IMR-90 (cell line): ENCODE data around the gene RUNX2. TPM values are rescaled to one million over a fixed set of nuclear protein-coding genes. Genes with fewer than 3 reads are reported as not detected.

Experiments
- ATAC-seq: fragments of 200-7000 bp; cut with Tn5 transposase; 2 replicates; pipeline ENCODE4 v1.9.1; 2020; ENCODE audit warnings: low read depth, mild to moderate bottlenecking, moderate library complexity
- BruUV-seq: library from RNA; stranded (reverse); fragments of 400-500 nt; replicated peaks from 2 replicates; lab custom pipeline; 2021; lab: Mats Ljungman, UMichigan
- CTCF ChIA-PET: fragments of 300-600 bp; formaldehyde crosslinking; extraction: SDS; loops from one replicate; lab custom pipeline; 2021; ENCODE audit warnings: antibody characterized with exemption; lab: Yijun Ruan, JAX
- POLR2A ChIA-PET: fragments of 300-600 bp; sonication (Branson Sonifier 250); formaldehyde crosslinking; loops from one replicate; lab custom pipeline; 2022; ENCODE audit warnings: antibody characterized with exemption; ENCODE audit not compliant: unreplicated experiment; lab: Charles Lee
- DNase-seq: peaks from one replicate; pipeline ENCODE4 v3.0.0; 2013
- H2AFZ ChIP-seq: replicated peaks from 2 replicates; pipeline ENCODE3; 2013; ENCODE audit warnings: low read length, mild to moderate bottlenecking; ENCODE audit not compliant: poor library complexity
- H2AK5ac ChIP-seq: 2 replicates; pipeline ENCODE4 v1.6.1; 2013; ENCODE audit warnings: low read depth, low read length, inconsistent platforms
- H2AK9ac ChIP-seq: replicated peaks from 2 replicates; pipeline ENCODE3; 2013; ENCODE audit warnings: mild to moderate bottlenecking, low read depth, low read length, moderate library complexity; ENCODE audit not compliant: poor library complexity
- H2BK120ac ChIP-seq: 2 replicates; pipeline ENCODE4 v1.6.1; 2013; ENCODE audit warnings: low read depth, low read length, inconsistent platforms
- H2BK15ac ChIP-seq: 3 replicates; pipeline ENCODE4 v1.6.1; 2013; ENCODE audit warnings: low read depth, low read length, inconsistent platforms
- H2BK20ac ChIP-seq: 2 replicates; pipeline ENCODE4 v1.6.1; 2013; ENCODE audit warnings: low read depth, mild to moderate bottlenecking, inconsistent platforms, low read length, moderate library complexity
- H2BK5ac ChIP-seq: 2 replicates; pipeline ENCODE4 v1.6.1; 2013; ENCODE audit warnings: mild to moderate bottlenecking, low read depth, low read length, inconsistent platforms; ENCODE audit not compliant: poor library complexity, severe bottlenecking
- H3K14ac ChIP-seq: replicated peaks from 2 replicates; pipeline ENCODE4 v1.6.1; 2013; ENCODE audit warnings: low read depth, low read length, inconsistent platforms
- H3K18ac ChIP-seq: 2 replicates; pipeline ENCODE4 v1.6.1; 2013; ENCODE audit warnings: low read depth, low read length, control low read depth
- H3K23ac ChIP-seq: 2 replicates; pipeline ENCODE4 v1.6.1; 2013; ENCODE audit warnings: low read depth, low read length, inconsistent platforms
- H3K27ac ChIP-seq: 2 replicates; pipeline ENCODE4 v1.5.1; 2013; ENCODE audit warnings: mild to moderate bottlenecking, control low read depth, low read length; ENCODE audit not compliant: insufficient read depth
- H3K27me3 ChIP-seq: 2 replicates; pipeline ENCODE4 v1.6.1; 2013; ENCODE audit warnings: low read length; ENCODE audit not compliant: control insufficient read depth, insufficient read depth
- H3K36me3 ChIP-seq: 2 replicates; pipeline ENCODE4 v1.6.1; 2013; ENCODE audit warnings: low read length, mixed read lengths; ENCODE audit not compliant: control insufficient read depth, insufficient read depth
- H3K4ac ChIP-seq: 2 replicates; pipeline ENCODE4 v1.6.1; 2013; ENCODE audit warnings: low read depth, low read length, inconsistent platforms
- H3K4me1 ChIP-seq: 2 replicates; pipeline ENCODE4 v1.6.1; 2013; ENCODE audit warnings: low read length, mixed read lengths; ENCODE audit not compliant: control insufficient read depth, insufficient read depth
- H3K4me2 ChIP-seq: 2 replicates; pipeline ENCODE4 v1.6.1; 2013; ENCODE audit warnings: low read depth, mild to moderate bottlenecking, control low read depth, low read length, moderate library complexity
- H3K4me3 ChIP-seq: 2 replicates; pipeline ENCODE4 v1.5.1; 2013; ENCODE audit warnings: low read depth, mild to moderate bottlenecking, control low read depth, low read length, moderate library complexity; ENCODE audit not compliant: insufficient read depth
- H3K56ac ChIP-seq: 2 replicates; pipeline ENCODE4 v1.6.1; 2013; ENCODE audit warnings: low read length, inconsistent platforms; ENCODE audit not compliant: insufficient read depth; ENCODE audit errors: extremely low read depth
- H3K79me1 ChIP-seq, 2 experiments: 2 replicates each; pipeline ENCODE4 v1.6.1; 2013; ENCODE audit warnings: low read length in 2 of 2, inconsistent platforms in 1 of 2, low read depth in 1 of 2
- H3K9ac ChIP-seq: 2 replicates; pipeline ENCODE4 v1.6.1; 2013; ENCODE audit warnings: low read depth, low read length, control low read depth
- H3K9me1 ChIP-seq: 2 replicates; pipeline ENCODE4 v1.6.1; 2013; ENCODE audit warnings: low read length, inconsistent platforms; ENCODE audit not compliant: insufficient read depth
- H3K9me3 ChIP-seq: 2 replicates; pipeline ENCODE4 v1.6.1; 2013; ENCODE audit warnings: low read length; ENCODE audit not compliant: control insufficient read depth, insufficient read depth
- H4K20me1 ChIP-seq: 2 replicates; pipeline ENCODE4 v1.6.1; 2013; ENCODE audit warnings: low read length, inconsistent platforms; ENCODE audit not compliant: insufficient read depth
- H4K5ac ChIP-seq: 2 replicates; pipeline ENCODE4 v1.6.1; 2013; ENCODE audit warnings: mild to moderate bottlenecking, low read depth, low read length, control low read depth
- H4K8ac ChIP-seq, 2 experiments: 2 replicates each; pipeline ENCODE4 v1.6.1; 2013; ENCODE audit warnings: low read depth in 2 of 2, low read length in 2 of 2, control low read depth in 1 of 2, inconsistent platforms in 1 of 2
- H4K91ac ChIP-seq: 2 replicates; pipeline ENCODE4 v1.6.1; 2013; ENCODE audit warnings: low read depth, low read length, inconsistent platforms; ENCODE audit not compliant: insufficient read depth
- BHLHE40 ChIP-seq: fragments of 150-350 bp; IDR thresholded peaks from 2 replicates; pipeline ENCODE4 v1.6.1; 2016; ENCODE audit warnings: mild to moderate bottlenecking, low read depth, low read length
- CEBPB ChIP-seq: IDR thresholded peaks from 2 replicates; pipeline ENCODE4 v1.6.1; 2012; ENCODE audit warnings: low read depth, low read length, improper control_type of control experiment
- CHD1 ChIP-seq: IDR thresholded peaks from 2 replicates; pipeline ENCODE4 v1.6.1; 2012; ENCODE audit warnings: low read depth, low read length, improper control_type of control experiment
- FOS ChIP-seq: fragments of 150-350 bp; IDR thresholded peaks from 2 replicates; pipeline ENCODE4 v1.6.1; 2016; ENCODE audit warnings: low read depth, low read length
- MAFK ChIP-seq: IDR thresholded peaks from 2 replicates; pipeline ENCODE4 v1.6.1; 2012; ENCODE audit warnings: low read depth, low read length, improper control_type of control experiment
- MAZ ChIP-seq: IDR thresholded peaks from 2 replicates; pipeline ENCODE4 v1.6.1; 2012; ENCODE audit warnings: low read depth, mild to moderate bottlenecking, low read length, improper control_type of control experiment, moderate library complexity, borderline replicate concordance
- MXI1 ChIP-seq: IDR thresholded peaks from 2 replicates; pipeline ENCODE4 v1.6.1; 2012; ENCODE audit warnings: low read depth, mild to moderate bottlenecking, low read length, moderate library complexity, borderline replicate concordance
- NFE2L2 ChIP-seq: fragments of 150-350 bp; IDR thresholded peaks from 2 replicates; pipeline ENCODE4 v1.6.1; 2016; ENCODE audit warnings: low read depth, mild to moderate bottlenecking, low read length
- POLR2A ChIP-seq: IDR thresholded peaks from 2 replicates; pipeline ENCODE4 v1.6.1; 2012; ENCODE audit warnings: mild to moderate bottlenecking, low read depth, low read length
- RAD21 ChIP-seq: IDR thresholded peaks from 2 replicates; pipeline ENCODE4 v1.6.1; 2012; ENCODE audit warnings: low read length, improper control_type of control experiment
- RCOR1 ChIP-seq: IDR thresholded peaks from 2 replicates; pipeline ENCODE4 v1.6.1; 2012; ENCODE audit warnings: mild to moderate bottlenecking, low read length, improper control_type of control experiment; ENCODE audit not compliant: insufficient replicate concordance
- RFX5 ChIP-seq: IDR thresholded peaks from 2 replicates; pipeline ENCODE4 v1.8.0; 2012; ENCODE audit warnings: low read depth, mild to moderate bottlenecking, low read length, moderate library complexity
- SMC3 ChIP-seq: fragments of 150-350 bp; IDR thresholded peaks from 2 replicates; pipeline ENCODE4 v1.6.1; 2016; ENCODE audit warnings: low read depth, mild to moderate bottlenecking, antibody characterized with exemption, low read length, moderate library complexity
- dilution Hi-C: fragments of 300-500 bp; cut with HindIII; formaldehyde crosslinking; loops from one replicate; pipeline ENCODE4 v1.14.3; 2018; ENCODE audit warnings: low sequenced_read_pairs; ENCODE audit not compliant: unreplicated experiment
- in situ Hi-C: fragments of 300-500 bp; cut with MboI; formaldehyde crosslinking; loops from 3 replicates; pipeline ENCODE4 v1.14.3; 2019; ENCODE audit warnings: low sequenced_read_pairs, inconsistent platforms, mixed read lengths
- intact Hi-C: fragments of 100-400 bp; cut with micrococcal nuclease; formaldehyde crosslinking; loops from 2 replicates; pipeline ENCODE4 v1.10.0; 2022
- polyA plus RNA-seq, 3 experiments: library from polyadenylated mRNA; depleted of rRNA; stranded (reverse); fragments of >200 nt; gene quantifications; 2 replicates each; pipeline ENCODE4 v1.2.3, GENCODE V29; 2012; ENCODE audit warnings: low replicate concordance in 1 of 3
- total RNA-seq: library from RNA; depleted of rRNA; stranded (reverse); fragments of >200 nt; gene quantifications from 2 replicates; pipeline ENCODE4 v1.2.3, GENCODE V29; 2012
- TF ChIP-seq, protein P1 (sequence below): conservative IDR thresholded peaks from 2 replicates; pipeline ENCODE4 v1.5.1; 2012; ENCODE audit warnings: mild to moderate bottlenecking, low read depth, low read length, improper control_type of control experiment
- TF ChIP-seq, protein P2 (sequence below): fragments of 150-350 bp; IDR thresholded peaks from 2 replicates; pipeline ENCODE4 v1.6.1; 2017; ENCODE audit warnings: mild to moderate bottlenecking, antibody characterized with exemption, low read length, low read depth
- TF ChIP-seq, protein P3 (sequence below): fragments of 150-350 bp; IDR thresholded peaks from 2 replicates; pipeline ENCODE4 v1.6.1; 2016; ENCODE audit warnings: low read depth, mild to moderate bottlenecking, low read length, moderate library complexity, borderline replicate concordance

The RUNX2 gene
- total and polyA plus RNA-seq, 2 of the 4 experiments (the other 2 are of a cell fraction) = 2.3 to 4.7 TPM

DNA sequence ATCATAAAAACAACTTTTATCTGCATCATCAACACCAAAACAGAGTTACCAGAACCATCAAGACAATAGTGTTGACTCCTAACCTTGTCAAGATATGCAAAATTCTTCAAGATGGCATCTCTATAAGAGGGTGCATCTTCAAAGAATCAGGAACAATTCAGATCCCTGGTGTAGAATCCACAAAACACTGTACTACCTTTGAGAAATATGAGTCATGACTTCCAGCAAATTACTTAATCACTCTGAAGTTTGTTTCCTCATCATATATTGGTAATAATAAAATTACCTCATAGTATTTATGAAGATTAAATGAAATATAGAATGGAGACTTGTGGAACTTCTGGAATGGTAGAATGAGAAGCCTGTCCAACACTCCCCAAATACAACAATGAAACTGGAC, 270.9 kb downstream of the RUNX2 start:
- no peak overlapping the region for H3K14ac ChIP-seq
- no peak overlapping the region for H2AFZ ChIP-seq
- no peak overlapping the region for H3K18ac ChIP-seq
- H2BK120ac ChIP-seq = no peak overlapping the region
- H4K91ac ChIP-seq = no peak overlapping the region
- no peak overlapping the region for H3K4ac ChIP-seq
- in situ Hi-C loops (no loop called here), intact Hi-C loops (no loop called here), dilution Hi-C loops (no loop called here)
- CTCF ChIA-PET = no interaction called here
- POLR2A ChIA-PET = no interaction called here
- BruUV-seq = no TSS peak
- H3K36me3 ChIP-seq = no peaks in the 10 kb centered on the region; the same call in 1 of the 2 replicates
- no peak overlapping the region for H2BK15ac ChIP-seq
- no peak overlapping the region for H2AK5ac ChIP-seq
- no peak overlapping the region for H3K9ac ChIP-seq
- no peak overlapping the region for H3K27ac ChIP-seq
- ATAC-seq (no peak), DNase-seq (no peak)
- H3K27me3 ChIP-seq = no peaks in the 10 kb centered on the region
- no peak overlapping the region for H2AK9ac ChIP-seq
- no peaks in the 10 kb centered on the region for H4K20me1 ChIP-seq
- TF ChIP-seq FOS = no peak
- no peak for TF ChIP-seq POLR2A
- TF ChIP-seq RAD21 = no peak
- no peak for TF ChIP-seq MXI1
- TF ChIP-seq, protein P1, sequence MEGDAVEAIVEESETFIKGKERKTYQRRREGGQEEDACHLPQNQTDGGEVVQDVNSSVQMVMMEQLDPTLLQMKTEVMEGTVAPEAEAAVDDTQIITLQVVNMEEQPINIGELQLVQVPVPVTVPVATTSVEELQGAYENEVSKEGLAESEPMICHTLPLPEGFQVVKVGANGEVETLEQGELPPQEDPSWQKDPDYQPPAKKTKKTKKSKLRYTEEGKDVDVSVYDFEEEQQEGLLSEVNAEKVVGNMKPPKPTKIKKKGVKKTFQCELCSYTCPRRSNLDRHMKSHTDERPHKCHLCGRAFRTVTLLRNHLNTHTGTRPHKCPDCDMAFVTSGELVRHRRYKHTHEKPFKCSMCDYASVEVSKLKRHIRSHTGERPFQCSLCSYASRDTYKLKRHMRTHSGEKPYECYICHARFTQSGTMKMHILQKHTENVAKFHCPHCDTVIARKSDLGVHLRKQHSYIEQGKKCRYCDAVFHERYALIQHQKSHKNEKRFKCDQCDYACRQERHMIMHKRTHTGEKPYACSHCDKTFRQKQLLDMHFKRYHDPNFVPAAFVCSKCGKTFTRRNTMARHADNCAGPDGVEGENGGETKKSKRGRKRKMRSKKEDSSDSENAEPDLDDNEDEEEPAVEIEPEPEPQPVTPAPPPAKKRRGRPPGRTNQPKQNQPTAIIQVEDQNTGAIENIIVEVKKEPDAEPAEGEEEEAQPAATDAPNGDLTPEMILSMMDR = no peak
- TF ChIP-seq NFE2L2 = no peak
- no peak for TF ChIP-seq RCOR1
- TF ChIP-seq, protein P2, sequence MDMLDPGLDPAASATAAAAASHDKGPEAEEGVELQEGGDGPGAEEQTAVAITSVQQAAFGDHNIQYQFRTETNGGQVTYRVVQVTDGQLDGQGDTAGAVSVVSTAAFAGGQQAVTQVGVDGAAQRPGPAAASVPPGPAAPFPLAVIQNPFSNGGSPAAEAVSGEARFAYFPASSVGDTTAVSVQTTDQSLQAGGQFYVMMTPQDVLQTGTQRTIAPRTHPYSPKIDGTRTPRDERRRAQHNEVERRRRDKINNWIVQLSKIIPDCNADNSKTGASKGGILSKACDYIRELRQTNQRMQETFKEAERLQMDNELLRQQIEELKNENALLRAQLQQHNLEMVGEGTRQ = no peak
- TF ChIP-seq BHLHE40 = no peak
- TF ChIP-seq, protein P3, sequence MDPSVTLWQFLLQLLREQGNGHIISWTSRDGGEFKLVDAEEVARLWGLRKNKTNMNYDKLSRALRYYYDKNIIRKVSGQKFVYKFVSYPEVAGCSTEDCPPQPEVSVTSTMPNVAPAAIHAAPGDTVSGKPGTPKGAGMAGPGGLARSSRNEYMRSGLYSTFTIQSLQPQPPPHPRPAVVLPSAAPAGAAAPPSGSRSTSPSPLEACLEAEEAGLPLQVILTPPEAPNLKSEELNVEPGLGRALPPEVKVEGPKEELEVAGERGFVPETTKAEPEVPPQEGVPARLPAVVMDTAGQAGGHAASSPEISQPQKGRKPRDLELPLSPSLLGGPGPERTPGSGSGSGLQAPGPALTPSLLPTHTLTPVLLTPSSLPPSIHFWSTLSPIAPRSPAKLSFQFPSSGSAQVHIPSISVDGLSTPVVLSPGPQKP = no peak
- TF ChIP-seq CEBPB = no peak
- TF ChIP-seq CHD1 = no peak
- TF ChIP-seq SMC3 = no peak
- TF ChIP-seq RFX5 = no peak
- TF ChIP-seq MAFK = no peak
- no peak for TF ChIP-seq MAZ
- no peaks in the 10 kb centered on the region for H3K4me1 ChIP-seq
- H3K56ac ChIP-seq = no peak overlapping the region
- no peak overlapping the region for H3K23ac ChIP-seq
- no peak overlapping the region for H4K5ac ChIP-seq
- H2BK20ac ChIP-seq = no peak overlapping the region
- no peaks in the 10 kb centered on the region for H3K79me1 ChIP-seq
- H3K4me3 ChIP-seq = no peak overlapping the region
- no peaks in the 10 kb centered on the region; the same call in 1 of the 2 replicates for H3K9me3 ChIP-seq
- no peak overlapping the region for H2BK5ac ChIP-seq
- H3K4me2 ChIP-seq = no peak overlapping the region
- H4K8ac ChIP-seq = no peak overlapping the region
- H3K9me1 ChIP-seq = no peaks in the 10 kb centered on the region
